Cardiac fibroblast (primary cell): ENCODE results near the gene PRPS1L1.
A peak's percentile ranks its signal among the peaks of the same experiment; 100 is the strongest.

Experiments used
- DNase-seq, 2 donors: peaks; one replicate each; pipeline versions ENCODE4 v3.0.0 to v3.0.0-alpha.2; 2010; ENCODE audit warnings: low read depth in 2 of 2
- H3K4me3 ChIP-seq, 2 donors: replicated peaks in 1 of 2; 1 replicate in 1 of 2; 2 replicates in 1 of 2; pipeline ENCODE4 v1.5.1; 2011; ENCODE audit warnings: low read depth in 2 of 2, low read length in 2 of 2, mild to moderate bottlenecking in 2 of 2, moderate library complexity in 1 of 2
- CTCF ChIP-seq: IDR thresholded peaks from one replicate; pipeline ENCODE4 v1.5.1; 2011; ENCODE audit warnings: low read depth, mild to moderate bottlenecking, low read length, inconsistent platforms

PRPS1L1 gene

DNA sequence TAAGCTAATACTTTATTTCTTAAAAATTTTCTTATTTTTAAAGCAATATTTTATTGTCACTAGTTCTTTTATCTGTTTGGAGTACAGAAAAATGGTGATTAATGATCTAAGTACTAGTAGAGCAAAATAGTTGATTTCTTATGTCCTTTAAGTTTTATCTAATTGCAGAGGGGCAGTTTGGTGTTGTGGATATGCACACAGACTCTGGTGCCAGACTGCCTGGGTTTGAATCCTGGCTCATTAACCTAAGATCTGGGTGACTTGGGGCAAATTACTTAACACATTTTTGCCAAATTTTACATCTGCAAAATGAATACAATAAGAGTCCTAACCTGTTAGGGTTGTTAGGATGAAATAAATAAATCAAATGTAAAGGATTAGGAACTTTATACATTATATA is 10.7 kb upstream of the PRPS1L1 start:
- H3K4me3 ChIP-seq, result no peak overlapping the region
- no peak for TF ChIP-seq CTCF
- no peak for DNase-seq

- no peak for TF ChIP-seq CTCF
- no peak overlapping the region for H3K4me3 ChIP-seq
- DNase-seq, result no peak
Measured at GRCh38 chr7:18037609-18038008, 10.0 kb upstream of the PRPS1L1 start.

GRCh38 chr7:18036783-18037182 is 9.1 kb upstream of the PRPS1L1 start:
- H3K4me3 ChIP-seq, result no peak overlapping the region
- TF ChIP-seq CTCF, result no peak
- no peak for DNase-seq

DNA sequence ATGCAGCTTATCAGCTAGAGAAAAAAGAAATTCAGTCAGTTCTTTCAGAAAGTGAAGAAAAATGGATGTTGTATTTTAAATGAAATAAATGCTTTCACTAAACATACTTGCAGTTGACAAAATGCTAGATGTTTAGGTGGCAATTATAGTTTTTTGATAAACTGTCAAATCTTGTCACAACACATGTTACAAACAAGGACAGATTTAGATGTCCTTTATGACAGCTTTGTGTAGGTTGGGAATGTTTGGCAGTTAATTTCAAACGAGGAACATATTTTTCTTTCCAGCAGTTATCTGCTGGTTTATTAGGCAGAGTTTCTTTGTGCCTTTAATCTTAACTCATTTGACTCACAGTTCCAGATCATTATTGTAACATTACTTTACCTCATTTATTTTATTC is 3.1 kb upstream of the PRPS1L1 start:
- no peak for DNase-seq
- no peak for TF ChIP-seq CTCF
- no peak overlapping the region for H3K4me3 ChIP-seq

GRCh38 chr7:18020138-18020715 is 7.4 kb downstream of the PRPS1L1 start:
- no peak for TF ChIP-seq CTCF
- DNase-seq, result peak; percentile 55
- no peak overlapping the region for H3K4me3 ChIP-seq

DNA sequence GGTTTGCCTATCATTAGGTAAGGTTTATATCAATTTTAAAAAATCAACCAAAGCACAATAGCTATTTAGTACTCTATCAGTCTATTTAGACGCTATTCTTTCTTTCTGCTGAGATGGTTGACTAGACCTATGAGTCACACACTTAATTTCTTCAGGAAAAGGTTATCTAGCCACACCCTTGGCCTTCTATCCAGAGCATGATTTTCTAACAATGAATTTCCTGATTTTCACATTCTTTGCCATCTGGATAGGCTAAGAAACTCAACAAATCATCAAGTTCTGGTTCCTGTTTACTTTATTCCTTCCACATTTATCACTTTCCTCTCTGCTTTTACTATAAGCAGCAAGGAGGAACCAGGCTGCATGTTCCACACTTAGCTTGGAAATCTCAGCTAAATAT is 8.1 kb downstream of the PRPS1L1 start:
- TF ChIP-seq CTCF, result no peak
- DNase-seq, result peak; percentile 74 to 88
- H3K4me3 ChIP-seq, result no peak overlapping the region
